Calu3 (cell line): ENCODE measurements around the gene MGAT4C. TPM values are rescaled to one million over a fixed set of nuclear protein-coding genes. Genes with fewer than 3 reads are reported as not detected.

Source experiments
- BruUV-seq: library from RNA; stranded (reverse); fragments of 400-500 nt; replicated peaks from 2 replicates; lab custom pipeline; 2021; lab: Mats Ljungman, UMichigan
- CTCF ChIA-PET: fragments of 300-600 bp; sonication (Branson Sonifier 250); formaldehyde crosslinking; loops from one replicate; lab custom pipeline; 2022; ENCODE audit warnings: antibody characterized with exemption; lab: Charles Lee
- DNase-seq: peaks from one replicate; pipeline ENCODE4 v3.0.0; 2022
- H3K27ac Mint-ChIP-seq: one replicate; pipeline ENCODE4 v1.8.0; 2022; ENCODE audit warnings: mixed read lengths; ENCODE audit not compliant: unreplicated experiment
- H3K27me3 Mint-ChIP-seq: one replicate; pipeline ENCODE4 v1.8.0; 2022; ENCODE audit warnings: mixed read lengths; ENCODE audit not compliant: unreplicated experiment
- H3K36me3 Mint-ChIP-seq: one replicate; pipeline ENCODE4 v1.8.0; 2022; ENCODE audit warnings: mild to moderate bottlenecking, moderate library complexity, mixed read lengths; ENCODE audit not compliant: insufficient read depth, unreplicated experiment
- H3K4me1 Mint-ChIP-seq: one replicate; pipeline ENCODE4 v1.8.0; 2022; ENCODE audit warnings: mild to moderate bottlenecking, low read depth, mixed read lengths; ENCODE audit not compliant: unreplicated experiment
- H3K4me3 Mint-ChIP-seq: one replicate; pipeline ENCODE4 v1.8.0; 2022; ENCODE audit warnings: mild to moderate bottlenecking, low read depth, moderate library complexity, mixed read lengths; ENCODE audit not compliant: unreplicated experiment
- H3K9me3 Mint-ChIP-seq: one replicate; pipeline ENCODE4 v1.8.0; 2022; ENCODE audit warnings: low read depth, mixed read lengths; ENCODE audit not compliant: unreplicated experiment
- intact Hi-C: fragments of 100-400 bp; cut with micrococcal nuclease; formaldehyde crosslinking; loops from one replicate; pipeline ENCODE4 v1.10.0; 2022; ENCODE audit not compliant: unreplicated experiment
- total RNA-seq: library from RNA; stranded (reverse); gene quantifications from 2 replicates; pipeline ENCODE4 v1.2.3, GENCODE V29; 2022
- TF ChIP-seq, protein P1 (sequence below): fragments of 200-600 bp; IDR thresholded peaks from one replicate; pipeline ENCODE4 v1.8.0; 2022; ENCODE audit warnings: antibody characterized with exemption; ENCODE audit not compliant: unreplicated experiment

Gene MGAT4C
- total RNA-seq, 1 experiment from 2014 or later: not detected

DNA sequence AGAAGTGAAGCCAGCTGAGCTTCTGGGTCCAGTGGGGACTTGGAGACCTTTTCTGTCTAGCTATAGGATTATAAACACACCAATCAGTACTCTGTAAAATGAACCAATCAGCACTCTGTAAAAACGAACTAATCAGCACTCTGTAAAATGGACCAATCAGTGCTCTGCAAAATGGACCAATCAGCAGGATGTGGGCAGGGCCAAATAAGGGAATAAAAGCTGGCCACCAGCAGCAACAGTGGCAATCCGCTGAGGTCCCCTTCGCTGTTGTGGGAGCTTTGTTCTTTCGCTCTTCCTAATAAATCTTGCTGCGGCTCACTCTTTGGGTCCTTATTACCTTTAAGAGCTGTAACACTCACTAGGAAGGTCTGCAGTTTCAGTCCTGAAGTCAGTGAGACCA is 309.8 kb downstream of the MGAT4C start:
- no peaks in the 10 kb centered on the region for H3K4me1 Mint-ChIP-seq
- intact Hi-C loops: no loop called here
- no peaks in the 10 kb centered on the region for H3K27me3 Mint-ChIP-seq
- no peak overlapping the region for H3K27ac Mint-ChIP-seq
- BruUV-seq: no TSS peak
- TF ChIP-seq, protein P1, sequence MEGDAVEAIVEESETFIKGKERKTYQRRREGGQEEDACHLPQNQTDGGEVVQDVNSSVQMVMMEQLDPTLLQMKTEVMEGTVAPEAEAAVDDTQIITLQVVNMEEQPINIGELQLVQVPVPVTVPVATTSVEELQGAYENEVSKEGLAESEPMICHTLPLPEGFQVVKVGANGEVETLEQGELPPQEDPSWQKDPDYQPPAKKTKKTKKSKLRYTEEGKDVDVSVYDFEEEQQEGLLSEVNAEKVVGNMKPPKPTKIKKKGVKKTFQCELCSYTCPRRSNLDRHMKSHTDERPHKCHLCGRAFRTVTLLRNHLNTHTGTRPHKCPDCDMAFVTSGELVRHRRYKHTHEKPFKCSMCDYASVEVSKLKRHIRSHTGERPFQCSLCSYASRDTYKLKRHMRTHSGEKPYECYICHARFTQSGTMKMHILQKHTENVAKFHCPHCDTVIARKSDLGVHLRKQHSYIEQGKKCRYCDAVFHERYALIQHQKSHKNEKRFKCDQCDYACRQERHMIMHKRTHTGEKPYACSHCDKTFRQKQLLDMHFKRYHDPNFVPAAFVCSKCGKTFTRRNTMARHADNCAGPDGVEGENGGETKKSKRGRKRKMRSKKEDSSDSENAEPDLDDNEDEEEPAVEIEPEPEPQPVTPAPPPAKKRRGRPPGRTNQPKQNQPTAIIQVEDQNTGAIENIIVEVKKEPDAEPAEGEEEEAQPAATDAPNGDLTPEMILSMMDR: no peak
- H3K4me3 Mint-ChIP-seq: no peak overlapping the region
- CTCF ChIA-PET: interaction anchor here (0.7 kb wide), 1 partner anchor 550 kb away, joined by 3 read pairs; no protein-coding TSS in a partner anchor
- peaks cover 3% of the 10 kb centered on the region for H3K9me3 Mint-ChIP-seq
- H3K36me3 Mint-ChIP-seq: no peaks in the 10 kb centered on the region
- no peak for DNase-seq

DNA sequence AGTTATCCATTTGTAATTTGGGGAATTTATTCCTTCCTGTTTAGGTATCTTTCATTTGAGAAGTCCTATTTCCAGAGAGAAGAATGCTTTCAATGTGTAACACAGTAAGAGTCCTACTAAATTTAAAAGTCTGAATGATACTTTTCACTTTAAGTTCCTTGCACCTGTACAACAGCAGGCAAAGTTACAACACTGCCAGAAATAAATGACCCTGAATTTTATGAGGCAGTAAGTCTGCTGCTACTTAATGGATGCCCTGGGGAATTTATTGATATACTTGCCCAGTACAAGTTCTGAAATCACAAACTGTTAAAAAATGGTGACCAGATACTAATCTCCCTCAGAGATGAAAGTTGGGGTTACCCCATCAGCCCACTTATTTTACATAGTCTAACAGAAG is 329.0 kb downstream of the MGAT4C start:
- intact Hi-C loops: no loop called here
- CTCF ChIA-PET: no interaction called here
- TF ChIP-seq, protein P1: no peak
- Mint-ChIP-seq H3K4me1 (no peaks in the 10 kb centered on the region), H3K27ac (no peak overlapping the region), H3K4me3 (no peak overlapping the region), H3K27me3 (no peaks in the 10 kb centered on the region), H3K36me3 (no peaks in the 10 kb centered on the region), H3K9me3 (no peaks in the 10 kb centered on the region)
- no TSS peak for BruUV-seq
- DNase-seq: no peak

DNA sequence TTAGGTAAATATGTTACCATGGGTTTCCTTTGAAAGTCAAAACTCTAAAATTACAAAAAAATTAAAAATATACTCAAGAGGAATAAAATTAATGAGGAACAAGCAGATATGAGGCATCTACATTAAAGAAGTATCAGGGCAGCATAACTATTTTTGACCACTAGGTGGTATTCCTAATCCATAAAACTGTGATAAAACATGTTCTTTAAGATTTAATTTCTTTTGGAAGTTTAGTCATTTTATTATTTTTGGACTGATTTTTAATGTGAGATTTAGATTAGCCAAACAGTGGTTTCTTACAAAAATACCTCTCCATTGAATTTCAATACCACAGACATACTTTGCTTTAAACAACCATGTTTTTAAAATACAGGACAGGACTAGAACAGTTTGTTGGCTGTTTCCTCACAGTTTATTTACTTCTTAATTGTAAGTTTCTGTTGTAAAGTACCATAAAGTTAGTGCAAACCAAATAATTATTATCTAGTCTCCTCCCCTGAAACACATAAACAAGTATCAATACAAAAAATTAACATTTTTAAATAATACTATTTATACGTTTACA is 332.3 kb downstream of the MGAT4C start:
- CTCF ChIA-PET: no interaction called here
- BruUV-seq: no TSS peak
- H3K9me3 Mint-ChIP-seq: no peaks in the 10 kb centered on the region
- no peaks in the 10 kb centered on the region for H3K4me1 Mint-ChIP-seq
- DNase-seq: no peak
- no peak overlapping the region for H3K27ac Mint-ChIP-seq
- intact Hi-C loops: loop anchor here (1.0 kb wide), 1 partner anchor 28 kb away; no protein-coding TSS in a partner anchor
- H3K4me3 Mint-ChIP-seq: no peak overlapping the region
- no peaks in the 10 kb centered on the region for H3K36me3 Mint-ChIP-seq
- H3K27me3 Mint-ChIP-seq: no peaks in the 10 kb centered on the region
- TF ChIP-seq, protein P1: peak; percentile 46

DNA sequence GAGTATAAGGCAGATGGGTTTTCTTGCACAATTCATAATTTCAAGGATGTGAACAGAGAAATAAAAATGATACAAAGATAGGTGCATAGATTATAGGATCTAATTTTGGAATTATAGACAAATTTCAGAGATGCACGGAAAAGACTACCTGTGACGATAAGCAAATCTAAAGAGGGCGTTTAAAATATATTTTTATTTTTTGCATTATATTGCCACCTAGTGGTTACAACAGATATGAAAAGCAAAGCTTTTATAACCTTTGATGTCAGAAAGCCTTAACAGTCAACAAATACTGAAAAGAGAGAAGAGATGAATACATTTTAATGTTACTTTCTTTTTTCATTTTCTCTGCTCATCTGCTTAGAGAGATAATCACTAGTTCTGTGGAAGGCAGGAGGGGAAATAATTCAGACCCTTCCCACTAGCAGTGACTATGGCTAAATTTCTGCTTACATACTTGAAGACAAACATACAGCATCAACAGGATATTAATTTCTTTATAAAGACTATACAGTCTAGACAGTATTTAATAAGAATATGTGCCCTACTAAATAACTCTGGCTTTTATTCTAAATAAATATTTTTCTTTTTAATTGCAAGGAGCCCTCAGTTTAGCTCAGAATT is 335.8 kb downstream of the MGAT4C start:
- no peaks in the 10 kb centered on the region for H3K4me1 Mint-ChIP-seq
- H3K4me3 Mint-ChIP-seq: no peak overlapping the region
- intact Hi-C loops: loop anchor here (1.0 to 2.0 kb wide), 4 partner anchors 345 to 764 kb away; no protein-coding TSS in a partner anchor
- DNase-seq: no peak
- H3K36me3 Mint-ChIP-seq: no peaks in the 10 kb centered on the region
- no peaks in the 10 kb centered on the region for H3K9me3 Mint-ChIP-seq
- H3K27me3 Mint-ChIP-seq: no peaks in the 10 kb centered on the region
- TF ChIP-seq, protein P1: peak; percentile 45
- CTCF ChIA-PET: interaction anchor here (0.6 to 2.2 kb wide), 8 partner anchors 264 to 844 kb away, joined by 3 to 18 read pairs (median 4); no protein-coding TSS in a partner anchor
- H3K27ac Mint-ChIP-seq: no peak overlapping the region
- no TSS peak for BruUV-seq
